ENCODE results near the gene TRIM54.

DNA sequence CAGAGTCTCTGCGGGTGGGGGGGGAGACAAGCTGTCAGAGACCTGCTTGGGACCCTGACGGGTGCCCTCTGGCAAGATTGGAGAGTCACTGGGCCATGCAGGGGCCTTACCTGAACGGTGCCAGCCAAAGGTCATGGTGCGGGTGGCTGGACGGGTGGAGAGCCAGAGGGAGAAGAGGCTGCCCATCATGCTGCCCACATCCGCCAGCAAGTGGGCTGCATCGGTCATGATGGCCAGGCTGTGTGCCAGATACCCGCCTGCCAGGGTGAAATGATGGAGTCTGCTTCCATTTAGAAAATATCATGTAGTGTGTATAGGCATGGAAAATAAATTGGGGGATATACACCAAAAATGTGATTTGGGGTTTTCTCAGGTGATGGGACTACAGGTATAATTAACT is 24.2 kb upstream of the TRIM54 start:
- TF ChIP-seq, protein P1, sequence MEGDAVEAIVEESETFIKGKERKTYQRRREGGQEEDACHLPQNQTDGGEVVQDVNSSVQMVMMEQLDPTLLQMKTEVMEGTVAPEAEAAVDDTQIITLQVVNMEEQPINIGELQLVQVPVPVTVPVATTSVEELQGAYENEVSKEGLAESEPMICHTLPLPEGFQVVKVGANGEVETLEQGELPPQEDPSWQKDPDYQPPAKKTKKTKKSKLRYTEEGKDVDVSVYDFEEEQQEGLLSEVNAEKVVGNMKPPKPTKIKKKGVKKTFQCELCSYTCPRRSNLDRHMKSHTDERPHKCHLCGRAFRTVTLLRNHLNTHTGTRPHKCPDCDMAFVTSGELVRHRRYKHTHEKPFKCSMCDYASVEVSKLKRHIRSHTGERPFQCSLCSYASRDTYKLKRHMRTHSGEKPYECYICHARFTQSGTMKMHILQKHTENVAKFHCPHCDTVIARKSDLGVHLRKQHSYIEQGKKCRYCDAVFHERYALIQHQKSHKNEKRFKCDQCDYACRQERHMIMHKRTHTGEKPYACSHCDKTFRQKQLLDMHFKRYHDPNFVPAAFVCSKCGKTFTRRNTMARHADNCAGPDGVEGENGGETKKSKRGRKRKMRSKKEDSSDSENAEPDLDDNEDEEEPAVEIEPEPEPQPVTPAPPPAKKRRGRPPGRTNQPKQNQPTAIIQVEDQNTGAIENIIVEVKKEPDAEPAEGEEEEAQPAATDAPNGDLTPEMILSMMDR (IDR thresholded peaks at IDR 0.05), result no peak
- TF ChIP-seq EP300 (IDR thresholded peaks at IDR 0.05), result no peak

Measured in ovary (tissue), 3 donors.